HuH-7 (cell line): ENCODE measurements around the gene PA2G4.
"Not testable (repeated sequence)": the region's sequence is repeated elsewhere in the genome, so short reads cannot be mapped to it uniquely, and the experiment has no call there.

ENCODE experiments used
- DNase-seq: peaks from one replicate; pipeline ENCODE4 v3.0.0; 2011; ENCODE audit warnings: low spot score

Gene PA2G4

GRCh38 chr12:56104109-56104814, at the start of gene PA2G4:
Gene PA2G4, plus strand, starts transcription at chr12:56104559. Its CDS starts 179 bp downstream, at chr12:56104738.
- peak; percentile 90 for DNase-seq

- not testable (repeated sequence) for DNase-seq
Measured at GRCh38 chr12:56059964-56060363, 44.4 kb upstream of the PA2G4 start.

- DNase-seq = no peak
Measured at GRCh38 chr12:56061982-56062381, 42.4 kb upstream of the PA2G4 start.

DNA sequence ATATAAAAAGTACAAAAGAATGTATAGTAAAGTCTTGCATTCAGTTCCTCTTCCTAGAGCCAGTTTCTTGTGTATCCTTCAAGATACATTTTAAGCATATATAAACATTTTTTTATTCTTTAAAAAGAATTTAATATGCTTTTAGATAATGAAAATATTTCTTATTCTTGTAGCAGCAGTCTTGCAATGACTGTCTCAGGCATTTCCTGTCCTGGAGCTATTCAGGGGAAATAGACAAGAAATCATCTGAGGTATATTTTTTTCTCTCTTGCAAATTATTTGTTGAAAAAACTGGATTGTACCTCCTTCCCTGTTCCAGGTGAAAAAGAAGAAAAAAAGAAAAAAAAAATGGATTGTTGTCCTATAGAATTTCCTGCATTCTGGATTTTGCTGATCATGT, 41.4 kb upstream of the PA2G4 start:
- DNase-seq = no peak

GRCh38 chr12:56071648-56072047, 32.7 kb upstream of the PA2G4 start:
- DNase-seq = no peak

DNA sequence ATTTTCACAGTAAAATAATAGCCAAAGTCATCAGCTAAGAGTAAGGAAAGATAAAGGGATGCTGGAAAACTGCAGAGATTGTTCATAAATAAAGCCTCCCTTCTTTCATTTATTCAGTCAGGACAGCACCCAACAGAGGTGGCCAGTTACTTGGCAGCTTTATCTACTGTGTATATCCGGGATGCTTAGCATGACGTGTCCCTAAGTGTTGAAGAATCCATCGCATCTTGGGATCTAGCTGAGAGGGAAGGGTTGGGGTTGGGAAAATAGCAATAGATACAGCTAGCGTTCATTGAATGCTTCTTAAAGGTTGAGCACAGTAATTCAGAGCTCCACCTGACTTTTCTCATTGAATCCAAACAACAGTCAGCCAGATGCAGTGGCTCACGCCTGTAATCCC, 30.0 kb upstream of the PA2G4 start:
- no peak for DNase-seq

- DNase-seq = not testable (repeated sequence)
Measured at GRCh38 chr12:56077966-56078365, 26.4 kb upstream of the PA2G4 start.

- no peak for DNase-seq
Measured at GRCh38 chr12:56078427-56078826, 25.9 kb upstream of the PA2G4 start.

DNA sequence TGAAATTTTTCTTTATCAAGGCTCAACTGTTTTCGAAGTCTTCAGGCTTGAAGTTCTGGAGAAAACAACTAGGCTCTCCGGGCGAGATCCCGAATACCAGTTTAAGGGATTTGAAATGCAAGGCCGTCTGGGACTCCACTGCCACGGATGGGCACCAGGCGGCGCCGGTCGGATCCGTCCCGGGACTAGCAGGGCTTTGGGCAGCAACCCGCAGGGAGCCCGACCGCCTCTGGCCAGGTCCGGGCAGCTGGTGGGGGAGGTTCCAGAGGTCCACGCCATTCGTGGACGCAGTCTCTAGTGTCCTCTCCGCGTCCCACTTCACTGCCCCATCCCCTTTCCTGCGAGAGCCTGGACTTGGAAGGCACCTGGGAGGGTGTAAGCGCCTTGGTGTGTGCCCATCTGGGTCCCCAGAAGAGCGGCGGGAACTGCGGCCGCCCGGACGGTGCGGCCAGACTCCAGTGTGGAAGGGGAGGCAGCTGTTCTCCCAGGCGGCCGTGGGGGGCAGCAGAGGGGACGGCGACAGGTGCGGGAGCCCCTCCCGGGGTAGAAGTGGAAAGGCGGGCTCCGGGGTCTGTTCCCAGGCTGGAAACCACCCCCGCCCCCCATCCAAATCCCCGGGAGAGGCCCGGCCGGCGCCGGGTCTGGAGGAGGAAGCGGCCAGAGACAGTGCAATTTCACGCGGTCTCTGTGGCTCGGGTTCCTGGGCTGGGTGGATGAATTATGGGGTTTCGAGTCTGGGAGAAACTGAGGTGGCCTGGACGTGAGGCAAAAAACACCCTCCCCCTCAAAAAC, 25.2 kb upstream of the PA2G4 start:
- DNase-seq = peak; percentile 92

DNA sequence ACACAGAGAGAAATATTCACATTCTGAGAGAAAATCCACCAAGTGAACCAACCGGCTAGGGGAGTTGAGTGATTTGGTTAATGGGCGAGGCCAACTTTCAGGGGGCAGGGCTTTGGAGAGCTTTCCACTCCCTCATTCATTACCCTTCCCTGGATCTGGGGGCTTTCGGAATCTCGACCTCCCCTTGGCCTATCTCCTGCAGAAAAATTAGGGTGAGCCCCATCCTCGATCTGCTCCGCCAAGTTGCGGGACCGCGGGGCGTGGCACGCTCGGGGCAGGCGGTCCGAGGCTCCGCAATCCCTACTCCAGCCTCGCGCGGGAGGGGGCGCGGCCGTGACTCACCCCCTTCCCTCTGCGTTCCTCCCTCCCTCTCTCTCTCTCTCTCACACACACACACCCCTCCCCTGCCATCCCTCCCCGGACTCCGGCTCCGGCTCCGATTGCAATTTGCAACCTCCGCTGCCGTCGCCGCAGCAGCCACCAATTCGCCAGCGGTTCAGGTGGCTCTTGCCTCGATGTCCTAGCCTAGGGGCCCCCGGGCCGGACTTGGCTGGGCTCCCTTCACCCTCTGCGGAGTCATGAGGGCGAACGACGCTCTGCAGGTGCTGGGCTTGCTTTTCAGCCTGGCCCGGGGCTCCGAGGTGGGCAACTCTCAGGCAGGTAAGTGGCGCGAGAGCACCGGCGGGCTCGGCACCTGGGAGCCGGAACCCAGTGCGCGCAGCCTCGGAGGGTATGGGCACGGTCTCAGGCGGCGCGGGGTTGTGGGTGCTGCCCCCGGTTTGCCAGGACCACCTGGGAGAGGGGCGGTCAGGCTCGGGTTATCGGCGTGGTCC, 24.4 kb upstream of the PA2G4 start, which contains the start of gene ERBB3:
Gene ERBB3, plus strand, starts transcription at position 443 of the 833 bp plus-strand sequence. Its CDS starts 136 bp downstream, at position 579.
- DNase-seq = peak; percentile 91

DNA sequence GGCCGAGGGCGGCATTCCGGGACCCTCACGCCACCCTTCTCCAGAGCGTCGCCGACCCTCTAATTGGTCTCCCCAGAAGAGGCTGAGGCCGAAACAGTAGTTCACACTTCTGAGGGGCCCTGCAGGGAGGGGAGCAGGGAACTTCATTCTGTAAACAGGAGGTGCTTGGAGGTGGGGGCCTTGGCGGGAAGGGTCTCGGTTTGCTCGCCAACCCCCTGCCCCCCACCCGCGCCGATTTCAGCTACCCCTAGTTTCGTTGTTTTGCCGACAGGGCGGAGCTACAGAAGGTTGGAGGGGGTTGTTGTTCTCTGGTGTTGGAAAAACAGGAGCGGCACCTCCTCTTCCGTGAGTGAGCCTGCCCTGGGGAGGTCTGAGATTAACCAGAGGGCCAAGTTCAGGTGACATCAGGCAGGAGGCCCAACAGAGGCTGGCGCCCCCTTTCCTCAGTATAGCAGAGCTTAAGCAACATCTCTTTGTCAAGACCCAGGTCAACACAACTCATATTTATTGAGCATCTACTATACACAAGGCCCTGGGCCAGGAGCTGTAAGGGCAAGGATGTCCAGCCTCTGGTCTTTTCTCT, 23.7 kb upstream of the PA2G4 start:
- DNase-seq = peak; percentile 75

- DNase-seq = peak; percentile 88
Measured at GRCh38 chr12:56081393-56082347, 22.7 kb upstream of the PA2G4 start.

GRCh38 chr12:56082382-56082781, 22.0 kb upstream of the PA2G4 start:
- DNase-seq = no peak

- DNase-seq = no peak
Measured at GRCh38 chr12:56082967-56083366, 21.4 kb upstream of the PA2G4 start.

DNA sequence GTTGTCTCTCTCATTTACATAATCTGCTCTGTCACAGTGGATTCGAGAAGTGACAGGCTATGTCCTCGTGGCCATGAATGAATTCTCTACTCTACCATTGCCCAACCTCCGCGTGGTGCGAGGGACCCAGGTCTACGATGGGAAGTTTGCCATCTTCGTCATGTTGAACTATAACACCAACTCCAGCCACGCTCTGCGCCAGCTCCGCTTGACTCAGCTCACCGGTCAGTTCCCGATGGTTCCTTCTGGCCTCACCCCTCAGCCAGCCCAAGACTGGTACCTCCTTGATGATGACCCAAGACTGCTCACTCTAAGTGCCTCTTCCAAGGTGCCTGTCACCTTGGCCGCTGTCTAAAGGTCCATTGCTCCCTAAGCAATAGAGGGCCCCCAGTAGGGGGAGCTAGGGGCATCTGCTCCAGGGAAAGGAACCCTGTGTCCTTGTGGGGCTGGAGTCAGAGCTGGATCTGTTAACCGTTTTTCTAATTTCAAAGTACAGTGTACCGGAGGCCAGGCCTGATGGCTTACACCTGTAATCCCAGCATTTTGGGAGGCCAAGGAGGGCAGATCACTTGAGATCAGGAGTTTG, 19.3 kb upstream of the PA2G4 start:
- peak; percentile 55 for DNase-seq

GRCh38 chr12:56086096-56086495, 18.3 kb upstream of the PA2G4 start:
- DNase-seq = no peak

- DNase-seq = no peak
Measured at GRCh38 chr12:56086608-56087007, 17.8 kb upstream of the PA2G4 start.

DNA sequence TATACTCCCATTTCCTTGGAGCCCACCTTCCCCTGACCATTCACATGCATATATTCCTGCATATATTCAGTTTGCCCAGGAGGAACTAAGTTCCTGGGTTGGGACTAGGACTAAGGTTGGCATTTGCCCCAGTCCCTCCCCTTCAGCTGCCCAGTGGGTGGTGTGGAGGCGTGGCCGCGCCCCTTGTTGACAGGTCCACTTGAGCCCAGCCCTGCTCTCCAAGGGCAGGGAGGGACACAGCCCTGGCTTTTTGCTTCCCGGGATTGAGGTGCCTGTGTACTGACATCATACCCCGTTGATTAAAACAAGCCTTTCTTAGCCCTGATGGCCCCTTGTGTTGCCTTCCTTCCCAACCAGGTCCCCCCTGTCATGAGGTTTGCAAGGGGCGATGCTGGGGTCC, 17.1 kb upstream of the PA2G4 start:
- DNase-seq = no peak

GRCh38 chr12:56097738-56098137, 6.6 kb upstream of the PA2G4 start:
- DNase-seq = no peak

GRCh38 chr12:56098592-56098991, 5.8 kb upstream of the PA2G4 start:
- no peak for DNase-seq
